ENCODE data around the gene TTC13.

- TF ChIP-seq CTCF (IDR thresholded peaks at IDR 0.05) (no peak), POLR2A (IDR thresholded peaks at IDR 0.05; ENCODE audit: low read depth) (no peak), POLR2AphosphoS5 (IDR thresholded peaks at IDR 0.05) (no peak), EP300 (IDR thresholded peaks at IDR 0.05) (no peak)
Measured at GRCh38 chr1:230937371-230937770, 41.3 kb downstream of the TTC13 start.
